Nephron progenitor cell (in vitro differentiated cells): ENCODE data around the gene CDH4.

Source experiments
- DNase-seq: peaks from one replicate; pipeline ENCODE4 v3.0.0; 2021
- H3K27ac Mint-ChIP-seq: 2 replicates; pipeline ENCODE4 v1.8.0; 2021; ENCODE audit warnings: mild to moderate bottlenecking, moderate library complexity, mixed read lengths
- H3K27me3 Mint-ChIP-seq: 2 replicates; pipeline ENCODE4 v1.8.0; 2021; ENCODE audit warnings: mild to moderate bottlenecking, low read depth, mixed read lengths; ENCODE audit not compliant: poor library complexity
- H3K36me3 Mint-ChIP-seq: 2 replicates; pipeline ENCODE4 v1.8.0; 2021; ENCODE audit warnings: low read depth, mixed read lengths
- H3K4me1 Mint-ChIP-seq: 2 replicates; pipeline ENCODE4 v1.8.0; 2021; ENCODE audit warnings: mixed read lengths
- H3K4me3 Mint-ChIP-seq: 2 replicates; pipeline ENCODE4 v1.8.0; 2021; ENCODE audit warnings: mild to moderate bottlenecking, moderate library complexity, mixed read lengths
- H3K9me3 Mint-ChIP-seq: 2 replicates; pipeline ENCODE4 v1.8.0; 2021; ENCODE audit warnings: mild to moderate bottlenecking, moderate library complexity, mixed read lengths
- CTCF ChIP-seq: fragments of 200-600 bp; sonication (generic); IDR thresholded peaks from 2 replicates; pipeline ENCODE4 v1.5.0; 2021; ENCODE audit warnings: antibody characterized with exemption

CDH4 gene

GRCh38 chr20:61615806-61616205 lies 363.7 kb downstream of the CDH4 start:
- no peak for TF ChIP-seq CTCF
- Mint-ChIP-seq H3K4me3 (no peak overlapping the region), H3K27me3 (peaks cover 11% of the 10 kb centered on the region), H3K36me3 (no peaks in the 10 kb centered on the region), H3K9me3 (peaks cover 25% of the 10 kb centered on the region), H3K4me1 (no peaks in the 10 kb centered on the region), H3K27ac (no peak overlapping the region)
- DNase-seq, result no peak

DNA sequence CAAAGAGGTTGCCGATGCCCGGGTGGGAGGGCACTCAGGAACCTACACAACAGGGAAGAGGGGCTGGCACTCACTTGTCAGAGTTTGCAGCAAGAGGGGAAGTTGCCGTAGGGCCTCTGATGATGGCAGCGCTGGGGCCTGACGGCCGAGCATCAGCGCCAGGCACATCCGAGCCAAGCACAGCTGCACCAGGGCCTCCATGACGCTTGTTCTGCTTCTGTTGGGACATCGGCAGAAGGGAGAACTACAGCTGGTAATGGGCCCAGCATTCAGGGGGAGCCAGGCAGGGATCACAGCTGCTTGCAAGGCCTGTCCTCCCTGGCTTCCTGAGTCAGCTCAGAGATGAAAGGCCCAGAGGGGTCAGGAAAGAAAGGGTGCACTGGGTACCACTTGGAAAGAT lies 367.7 kb downstream of the CDH4 start:
- H3K36me3 Mint-ChIP-seq, result no peaks in the 10 kb centered on the region
- H3K9me3 Mint-ChIP-seq, result peaks cover 4% of the 10 kb centered on the region
- H3K4me1 Mint-ChIP-seq, result peaks cover 4% of the 10 kb centered on the region
- peaks cover 6% of the 10 kb centered on the region for H3K27me3 Mint-ChIP-seq
- no peak for DNase-seq
- H3K27ac Mint-ChIP-seq, result no peak overlapping the region
- no peak overlapping the region for H3K4me3 Mint-ChIP-seq
- TF ChIP-seq CTCF, result no peak

DNA sequence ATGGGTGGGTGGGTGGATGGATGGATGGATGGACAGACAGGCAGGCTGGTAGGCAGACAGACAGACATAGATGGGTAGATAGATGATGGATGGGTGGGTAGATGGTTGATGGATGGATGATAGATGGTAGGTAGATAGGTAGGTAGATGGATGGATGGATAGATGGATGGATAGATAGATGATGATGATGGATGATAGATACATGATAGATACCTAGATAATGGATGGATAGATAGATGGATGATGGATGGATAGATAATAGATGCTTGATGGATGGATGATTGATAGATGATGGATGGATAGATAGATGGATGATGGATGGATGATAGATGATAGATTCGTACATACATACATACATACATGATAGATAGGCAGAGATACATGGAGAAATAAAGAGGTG lies 368.1 kb downstream of the CDH4 start:
- H3K36me3 Mint-ChIP-seq, result no peaks in the 10 kb centered on the region
- no peak overlapping the region for H3K27ac Mint-ChIP-seq
- H3K4me3 Mint-ChIP-seq, result no peak overlapping the region
- H3K4me1 Mint-ChIP-seq, result peaks cover 4% of the 10 kb centered on the region
- DNase-seq, result no peak
- peaks cover 4% of the 10 kb centered on the region for H3K9me3 Mint-ChIP-seq
- TF ChIP-seq CTCF, result no peak
- peaks cover 7% of the 10 kb centered on the region for H3K27me3 Mint-ChIP-seq

DNA sequence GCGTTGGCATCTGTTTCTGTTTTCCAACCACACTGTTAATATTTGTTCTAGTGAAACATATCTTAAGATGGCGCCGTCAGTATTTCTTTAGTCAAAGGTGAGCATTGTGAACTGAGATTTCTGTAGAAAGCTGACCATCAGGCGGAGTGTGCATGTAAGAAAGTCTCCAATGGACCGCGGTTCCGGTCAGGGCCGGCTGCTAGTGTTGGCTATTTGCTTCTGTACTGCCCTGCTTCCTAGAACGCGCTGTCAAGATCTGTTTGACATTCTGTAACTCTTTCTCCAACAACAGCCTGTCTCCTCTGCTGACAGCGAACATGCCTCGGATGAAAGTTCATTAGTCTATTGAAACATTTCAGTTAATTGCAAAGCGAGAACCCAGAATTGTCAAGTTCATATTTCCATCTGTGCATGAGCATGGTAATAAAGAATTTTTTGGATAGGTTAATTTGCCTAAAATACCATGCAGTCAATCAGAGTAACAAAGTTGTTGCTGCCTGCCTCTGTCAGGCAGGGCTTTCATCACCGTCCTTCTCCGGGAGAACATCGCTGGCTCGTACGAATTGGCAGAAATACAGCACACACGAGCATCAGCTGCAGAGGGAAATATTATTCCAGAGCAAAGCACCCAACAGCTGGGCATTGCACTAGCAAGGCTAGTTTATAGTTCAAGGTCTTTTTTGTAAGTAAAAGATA lies 369.1 kb downstream of the CDH4 start:
- no peaks in the 10 kb centered on the region for H3K36me3 Mint-ChIP-seq
- TF ChIP-seq CTCF, result no peak
- DNase-seq, result no peak
- no peak overlapping the region for H3K4me3 Mint-ChIP-seq
- peaks cover 11% of the 10 kb centered on the region for H3K27me3 Mint-ChIP-seq
- H3K9me3 Mint-ChIP-seq, result peaks cover 4% of the 10 kb centered on the region
- H3K4me1 Mint-ChIP-seq, result peaks cover 4% of the 10 kb centered on the region
- no peak overlapping the region for H3K27ac Mint-ChIP-seq

- H3K36me3 Mint-ChIP-seq, result no peaks in the 10 kb centered on the region
- H3K4me3 Mint-ChIP-seq, result no peak overlapping the region
- H3K27ac Mint-ChIP-seq, result no peak overlapping the region
- H3K27me3 Mint-ChIP-seq, result peaks cover 11% of the 10 kb centered on the region
- DNase-seq, result no peak
- peaks cover 4% of the 10 kb centered on the region for H3K9me3 Mint-ChIP-seq
- TF ChIP-seq CTCF, result no peak
- H3K4me1 Mint-ChIP-seq, result peaks cover 4% of the 10 kb centered on the region
These were observed 369.8 kb downstream of the CDH4 start for GRCh38 chr20:61621852-61622251.

- H3K4me1 Mint-ChIP-seq, result peaks cover 8% of the 10 kb centered on the region
- H3K36me3 Mint-ChIP-seq, result no peaks in the 10 kb centered on the region
- no peak overlapping the region for H3K27ac Mint-ChIP-seq
- no peaks in the 10 kb centered on the region for H3K9me3 Mint-ChIP-seq
- peaks cover 11% of the 10 kb centered on the region for H3K27me3 Mint-ChIP-seq
- no peak overlapping the region for H3K4me3 Mint-ChIP-seq
- no peak for DNase-seq
- TF ChIP-seq CTCF, result no peak
These were observed 371.4 kb downstream of the CDH4 start for GRCh38 chr20:61623451-61623850.
